Astrocyte of the spinal cord (primary cell): ENCODE measurements around the gene CSGALNACT2.

Experiments
- DNase-seq: peaks from one replicate; pipeline ENCODE4 v3.0.0; 2011; ENCODE audit warnings: low read depth, low spot score
- H3K4me3 ChIP-seq: 2 replicates; pipeline ENCODE4 v1.5.1; 2011; ENCODE audit warnings: low read depth, mild to moderate bottlenecking, low read length, moderate library complexity
- in situ Hi-C: cut with HindIII; loops from 2 replicates; pipeline ENCODE4 v1.10.0; 2017; ENCODE audit warnings: low sequenced_read_pairs
- TF ChIP-seq, protein P1 (sequence below): IDR thresholded peaks from 2 replicates; pipeline ENCODE4 v1.5.1; 2012; ENCODE audit warnings: low read depth, mild to moderate bottlenecking, low read length, inconsistent platforms

The CSGALNACT2 gene

GRCh38 chr10:43203448-43204041 lies 65.3 kb downstream of the CSGALNACT2 start:
- in situ Hi-C loops: no loop called here
- no peak overlapping the region for H3K4me3 ChIP-seq
- DNase-seq: no peak
- TF ChIP-seq, protein P1, sequence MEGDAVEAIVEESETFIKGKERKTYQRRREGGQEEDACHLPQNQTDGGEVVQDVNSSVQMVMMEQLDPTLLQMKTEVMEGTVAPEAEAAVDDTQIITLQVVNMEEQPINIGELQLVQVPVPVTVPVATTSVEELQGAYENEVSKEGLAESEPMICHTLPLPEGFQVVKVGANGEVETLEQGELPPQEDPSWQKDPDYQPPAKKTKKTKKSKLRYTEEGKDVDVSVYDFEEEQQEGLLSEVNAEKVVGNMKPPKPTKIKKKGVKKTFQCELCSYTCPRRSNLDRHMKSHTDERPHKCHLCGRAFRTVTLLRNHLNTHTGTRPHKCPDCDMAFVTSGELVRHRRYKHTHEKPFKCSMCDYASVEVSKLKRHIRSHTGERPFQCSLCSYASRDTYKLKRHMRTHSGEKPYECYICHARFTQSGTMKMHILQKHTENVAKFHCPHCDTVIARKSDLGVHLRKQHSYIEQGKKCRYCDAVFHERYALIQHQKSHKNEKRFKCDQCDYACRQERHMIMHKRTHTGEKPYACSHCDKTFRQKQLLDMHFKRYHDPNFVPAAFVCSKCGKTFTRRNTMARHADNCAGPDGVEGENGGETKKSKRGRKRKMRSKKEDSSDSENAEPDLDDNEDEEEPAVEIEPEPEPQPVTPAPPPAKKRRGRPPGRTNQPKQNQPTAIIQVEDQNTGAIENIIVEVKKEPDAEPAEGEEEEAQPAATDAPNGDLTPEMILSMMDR: no peak

GRCh38 chr10:43204042-43204942 lies 66.0 kb downstream of the CSGALNACT2 start:
- no peak overlapping the region for H3K4me3 ChIP-seq
- in situ Hi-C loops: no loop called here
- DNase-seq: no peak
- TF ChIP-seq, protein P1: no peak

DNA sequence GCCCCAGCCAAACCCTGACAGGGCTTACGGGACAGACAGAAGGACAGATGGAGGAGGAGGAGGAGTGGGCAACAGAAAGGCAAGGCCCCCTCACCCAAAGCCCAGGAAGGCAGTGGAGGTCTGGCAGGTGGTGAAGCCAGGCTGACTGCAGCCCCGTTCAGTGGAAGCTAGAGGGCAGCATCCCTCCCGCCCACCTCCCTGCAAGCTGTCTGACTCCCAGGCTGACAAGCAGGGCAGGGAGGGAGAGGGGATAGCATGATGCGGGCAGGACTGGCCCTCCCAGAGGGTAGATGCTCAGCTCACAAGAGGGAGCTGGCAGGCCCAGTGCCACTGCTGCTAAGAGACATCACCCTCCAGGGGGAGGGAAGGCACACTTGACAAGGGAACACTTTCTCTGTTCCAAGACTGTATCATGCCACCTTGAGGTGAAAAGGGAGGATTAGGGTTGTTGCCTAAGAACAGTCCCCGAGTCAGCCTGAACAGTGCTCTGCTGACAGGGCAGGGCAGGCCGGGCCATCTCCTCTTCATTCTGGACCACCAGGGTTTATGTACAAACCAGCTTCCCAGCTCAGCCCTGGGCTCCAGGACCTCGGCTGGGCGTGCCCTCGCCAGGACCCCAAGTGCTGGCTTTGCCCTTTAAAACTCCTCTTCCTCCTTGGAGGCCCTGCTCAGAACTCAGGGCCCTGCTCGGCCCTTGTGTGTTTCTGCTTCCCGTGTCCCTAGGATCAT lies 66.9 kb downstream of the CSGALNACT2 start:
- no peak overlapping the region for H3K4me3 ChIP-seq
- TF ChIP-seq, protein P1: peak; percentile 83
- in situ Hi-C loops: no loop called here
- DNase-seq: peak; percentile 57

DNA sequence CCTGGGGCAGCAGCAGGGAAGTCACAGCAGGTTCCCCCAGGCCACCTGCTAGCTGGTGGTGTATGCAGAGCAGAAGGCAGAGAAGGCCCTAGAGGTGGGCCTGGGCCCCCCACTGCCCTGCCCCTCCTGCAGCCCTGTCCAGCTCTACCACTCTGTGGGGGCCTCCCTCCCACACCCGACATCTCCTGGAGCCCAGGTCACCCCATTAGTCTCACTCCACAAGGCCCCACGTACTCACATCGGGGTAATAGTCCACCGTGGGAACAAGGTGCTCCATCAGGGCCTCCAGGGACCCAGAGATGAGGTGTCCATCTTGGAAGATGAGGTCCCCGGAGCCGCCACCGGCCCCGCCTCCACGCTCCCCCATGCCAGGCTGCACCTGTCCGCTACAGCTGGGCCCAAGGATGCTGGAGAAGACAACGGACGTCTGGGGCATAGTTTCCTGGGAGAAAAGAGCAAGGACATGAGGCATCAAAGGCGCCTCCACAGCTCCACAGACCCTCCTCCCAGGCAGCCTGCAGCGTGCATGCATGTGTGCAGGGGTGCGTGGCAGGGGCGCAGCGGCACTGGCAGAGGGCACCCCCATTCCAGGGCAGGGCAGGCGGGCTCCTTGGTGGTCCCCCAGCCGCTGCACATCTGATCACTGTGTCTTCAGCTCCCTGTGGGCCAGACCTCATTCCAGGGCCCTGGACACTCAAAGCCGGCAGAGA lies 67.6 kb downstream of the CSGALNACT2 start:
- no peak overlapping the region for H3K4me3 ChIP-seq
- TF ChIP-seq, protein P1: no peak
- in situ Hi-C loops: no loop called here
- no peak for DNase-seq

DNA sequence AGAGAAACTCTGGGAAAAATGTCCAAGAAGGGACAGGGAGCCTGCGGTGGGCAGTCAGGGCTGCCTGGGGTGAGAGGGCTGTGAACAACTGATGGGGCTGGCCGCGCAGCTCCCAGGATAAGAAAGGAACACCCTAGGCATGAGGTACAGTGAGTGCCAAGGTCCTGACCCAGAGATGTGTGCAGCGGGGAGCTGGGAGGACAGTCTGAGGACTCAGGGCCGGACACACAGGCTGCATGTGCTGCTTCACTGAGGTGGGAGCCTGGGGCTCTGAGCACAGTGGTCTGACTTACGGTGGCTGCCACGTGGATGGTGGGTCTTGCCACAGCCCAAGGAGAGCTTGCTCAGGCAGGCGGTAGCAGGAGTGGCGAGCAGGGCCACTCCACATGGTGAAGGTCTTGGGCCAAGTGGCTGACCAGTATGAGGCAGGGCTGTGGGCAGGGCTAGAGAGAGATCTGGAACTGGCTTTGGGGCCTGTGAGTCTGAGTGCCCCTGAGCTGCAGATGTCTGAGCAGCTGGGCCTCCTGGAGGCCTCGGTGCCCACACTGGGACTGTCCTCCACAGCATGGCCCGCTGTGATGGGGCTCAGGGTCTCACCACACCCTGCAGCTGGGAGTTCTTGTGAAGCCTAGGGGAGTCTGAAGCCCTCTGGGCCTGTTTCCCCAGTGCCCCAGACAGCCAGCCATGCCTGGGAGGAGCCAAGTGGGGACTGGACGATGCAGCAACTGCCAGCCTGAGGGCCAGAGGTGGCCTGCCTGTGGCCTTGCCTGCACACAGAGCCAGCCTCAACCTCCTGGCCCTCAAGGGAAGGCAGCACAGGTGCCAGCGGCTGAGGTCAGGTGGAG lies 68.4 kb downstream of the CSGALNACT2 start:
- no peak for DNase-seq
- TF ChIP-seq, protein P1: no peak
- in situ Hi-C loops: no loop called here
- H3K4me3 ChIP-seq: no peak overlapping the region
